ENCODE data around the gene DPYSL4.

DNA sequence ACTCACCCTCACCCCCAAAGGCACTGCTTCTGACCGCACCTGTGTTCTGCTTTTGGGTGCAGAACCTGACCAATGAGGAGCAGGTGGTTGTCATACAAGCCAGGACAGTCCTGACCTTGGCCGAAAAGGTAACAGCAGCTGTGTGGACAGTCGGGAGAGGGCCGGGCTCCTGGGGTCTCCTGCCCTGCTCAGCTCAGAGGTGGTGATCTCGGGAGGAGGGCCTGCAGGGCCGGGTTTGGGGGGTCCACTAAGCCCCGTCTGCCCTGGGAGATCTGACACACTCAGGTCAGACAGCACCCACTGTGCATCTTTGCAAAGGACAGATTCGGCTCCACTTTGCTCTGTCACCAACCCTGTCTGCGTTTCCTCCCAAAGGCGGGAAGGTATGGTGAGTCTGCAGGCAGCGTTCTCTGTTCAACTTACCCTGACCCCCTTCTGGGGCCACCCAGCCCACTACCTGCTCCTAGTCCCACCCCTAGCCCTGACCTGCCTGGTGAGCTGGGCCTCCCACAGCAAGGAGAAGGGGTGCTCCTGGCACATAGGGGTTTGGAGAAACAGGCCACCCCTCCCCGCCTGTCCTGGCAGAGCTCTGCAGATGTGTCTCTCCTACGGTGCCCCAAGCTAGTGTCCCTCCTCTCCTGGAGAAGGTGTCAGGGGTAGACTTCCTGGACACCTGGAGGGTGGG lies 33.7 kb upstream of the DPYSL4 start:
- TF ChIP-seq POLR2A (IDR thresholded peaks at IDR 0.05; ENCODE audit: low read depth, low read length) (no peak), TAF1 (IDR thresholded peaks at IDR 0.05; ENCODE audit: low read depth, low read length) (no peak), POLR2AphosphoS5 (IDR thresholded peaks at IDR 0.05; ENCODE audit: low read depth, low read length) (no peak), SPI1 (IDR thresholded peaks at IDR 0.05; ENCODE audit: low read depth, low read length) (no peak), PAX5 (IDR thresholded peaks at IDR 0.05; ENCODE audit: insufficient read depth, low read length, severe bottlenecking) (no peak), POU2F2 (IDR thresholded peaks at IDR 0.05; ENCODE audit: low read depth, low read length) (no peak)

Measured in GM12891 (cell line).